ENCODE results near the gene GDPGP1. TPM values are rescaled to one million over a fixed set of nuclear protein-coding genes. Genes with fewer than 3 reads are reported as not detected.

GDPGP1 gene
- total and polyA plus RNA-seq, 4 donors, result 2.5 to 8.6 (median 5.1) TPM

DNA sequence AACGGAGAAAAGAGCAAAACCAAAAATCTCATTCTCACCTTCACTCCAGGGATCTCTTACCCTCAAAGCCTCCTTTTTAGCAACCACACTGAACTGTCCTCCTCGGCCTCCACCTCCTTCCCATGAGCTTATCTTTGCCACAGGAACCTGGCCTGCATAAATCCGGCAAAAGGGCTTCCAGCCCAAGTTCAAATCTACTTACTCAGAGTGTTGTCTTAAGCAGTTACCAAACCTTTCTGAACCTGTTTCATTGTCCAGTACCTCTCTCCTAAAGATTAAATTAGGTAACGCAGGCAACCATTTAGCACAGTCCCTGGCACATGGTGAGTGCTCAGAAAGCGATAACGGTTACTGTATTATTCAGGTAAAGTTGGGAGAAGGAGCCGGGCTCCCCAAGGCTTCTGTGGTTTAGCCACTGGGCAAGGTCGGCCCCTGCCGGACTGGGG, 1.0 kb upstream of the GDPGP1 start:
- Histone ChIP-seq H3K36me3 (ENCODE audit: control insufficient read depth in 4 of 4, insufficient read depth in 3 of 4, low read depth in 1 of 4, low read length in 3 of 4) (peaks cover 11 to 20% (median 16%) of the 10 kb centered on the region in 4 donors), H3K9ac (ENCODE audit: low read depth in 1 of 2, low read length in 2 of 2) (peak overlapping the region; percentile 83 to 90), H3K27ac (ENCODE audit: low read depth in 1 of 2, low read length in 2 of 2) (peak overlapping the region; percentile 96 to 97), H3K9me3 (ENCODE audit: control insufficient read depth in 4 of 4, low read length in 3 of 4) (no peaks in the 10 kb centered on the region), H3K27me3 (ENCODE audit: control insufficient read depth in 4 of 4, insufficient read depth in 4 of 4, low read length in 3 of 4) (no peaks in the 10 kb centered on the region), H3K4me1 (ENCODE audit: control insufficient read depth in 4 of 4, insufficient read depth in 4 of 4, low read length in 3 of 4) (peaks cover 13 to 47% (median 35%) of the 10 kb centered on the region in 4 donors), H3K4me3 (ENCODE audit: low read depth in 1 of 3, low read length in 3 of 3) (peak overlapping the region; percentile 62 to 89 (median 86))
- WGBS, result 5% methylated on average over 9 of the region's 9 CpGs
- no peak for DNase-seq (ENCODE audit: low spot score)
- TF ChIP-seq CTCF (IDR thresholded peaks at IDR 0.05; ENCODE audit: low read depth, low read length, missing input control), result peak; percentile 68
- no peak for TF ChIP-seq HNF4A (conservative IDR thresholded peaks at IDR 0.05)
- peak in 1 of 2 donors; percentile 14 for TF ChIP-seq GABPA (IDR thresholded peaks at IDR 0.05 in 1 of 2, conservative IDR thresholded peaks at IDR 0.05 in 1 of 2)
- peak; percentile 81 to 85 for TF ChIP-seq RAD21 (IDR thresholded peaks at IDR 0.05)
- TF ChIP-seq SP1 (IDR thresholded peaks at IDR 0.05), result no peak
- TF ChIP-seq, protein P1, sequence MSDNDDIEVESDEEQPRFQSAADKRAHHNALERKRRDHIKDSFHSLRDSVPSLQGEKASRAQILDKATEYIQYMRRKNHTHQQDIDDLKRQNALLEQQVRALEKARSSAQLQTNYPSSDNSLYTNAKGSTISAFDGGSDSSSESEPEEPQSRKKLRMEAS (IDR thresholded peaks at IDR 0.05), result no peak
- no peak for TF ChIP-seq FOXA2 (IDR thresholded peaks at IDR 0.05)
- TF ChIP-seq, protein P2, sequence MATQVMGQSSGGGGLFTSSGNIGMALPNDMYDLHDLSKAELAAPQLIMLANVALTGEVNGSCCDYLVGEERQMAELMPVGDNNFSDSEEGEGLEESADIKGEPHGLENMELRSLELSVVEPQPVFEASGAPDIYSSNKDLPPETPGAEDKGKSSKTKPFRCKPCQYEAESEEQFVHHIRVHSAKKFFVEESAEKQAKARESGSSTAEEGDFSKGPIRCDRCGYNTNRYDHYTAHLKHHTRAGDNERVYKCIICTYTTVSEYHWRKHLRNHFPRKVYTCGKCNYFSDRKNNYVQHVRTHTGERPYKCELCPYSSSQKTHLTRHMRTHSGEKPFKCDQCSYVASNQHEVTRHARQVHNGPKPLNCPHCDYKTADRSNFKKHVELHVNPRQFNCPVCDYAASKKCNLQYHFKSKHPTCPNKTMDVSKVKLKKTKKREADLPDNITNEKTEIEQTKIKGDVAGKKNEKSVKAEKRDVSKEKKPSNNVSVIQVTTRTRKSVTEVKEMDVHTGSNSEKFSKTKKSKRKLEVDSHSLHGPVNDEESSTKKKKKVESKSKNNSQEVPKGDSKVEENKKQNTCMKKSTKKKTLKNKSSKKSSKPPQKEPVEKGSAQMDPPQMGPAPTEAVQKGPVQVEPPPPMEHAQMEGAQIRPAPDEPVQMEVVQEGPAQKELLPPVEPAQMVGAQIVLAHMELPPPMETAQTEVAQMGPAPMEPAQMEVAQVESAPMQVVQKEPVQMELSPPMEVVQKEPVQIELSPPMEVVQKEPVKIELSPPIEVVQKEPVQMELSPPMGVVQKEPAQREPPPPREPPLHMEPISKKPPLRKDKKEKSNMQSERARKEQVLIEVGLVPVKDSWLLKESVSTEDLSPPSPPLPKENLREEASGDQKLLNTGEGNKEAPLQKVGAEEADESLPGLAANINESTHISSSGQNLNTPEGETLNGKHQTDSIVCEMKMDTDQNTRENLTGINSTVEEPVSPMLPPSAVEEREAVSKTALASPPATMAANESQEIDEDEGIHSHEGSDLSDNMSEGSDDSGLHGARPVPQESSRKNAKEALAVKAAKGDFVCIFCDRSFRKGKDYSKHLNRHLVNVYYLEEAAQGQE (IDR thresholded peaks at IDR 0.05), result no peak
- TF ChIP-seq YY1 (IDR thresholded peaks at IDR 0.05), result no peak
- no peak for TF ChIP-seq NR2F2 (IDR thresholded peaks at IDR 0.05)
- no peak for TF ChIP-seq RXRA (IDR thresholded peaks at IDR 0.05)
- no peak for TF ChIP-seq ATF3 (IDR thresholded peaks at IDR 0.05)
- TF ChIP-seq, protein P3, sequence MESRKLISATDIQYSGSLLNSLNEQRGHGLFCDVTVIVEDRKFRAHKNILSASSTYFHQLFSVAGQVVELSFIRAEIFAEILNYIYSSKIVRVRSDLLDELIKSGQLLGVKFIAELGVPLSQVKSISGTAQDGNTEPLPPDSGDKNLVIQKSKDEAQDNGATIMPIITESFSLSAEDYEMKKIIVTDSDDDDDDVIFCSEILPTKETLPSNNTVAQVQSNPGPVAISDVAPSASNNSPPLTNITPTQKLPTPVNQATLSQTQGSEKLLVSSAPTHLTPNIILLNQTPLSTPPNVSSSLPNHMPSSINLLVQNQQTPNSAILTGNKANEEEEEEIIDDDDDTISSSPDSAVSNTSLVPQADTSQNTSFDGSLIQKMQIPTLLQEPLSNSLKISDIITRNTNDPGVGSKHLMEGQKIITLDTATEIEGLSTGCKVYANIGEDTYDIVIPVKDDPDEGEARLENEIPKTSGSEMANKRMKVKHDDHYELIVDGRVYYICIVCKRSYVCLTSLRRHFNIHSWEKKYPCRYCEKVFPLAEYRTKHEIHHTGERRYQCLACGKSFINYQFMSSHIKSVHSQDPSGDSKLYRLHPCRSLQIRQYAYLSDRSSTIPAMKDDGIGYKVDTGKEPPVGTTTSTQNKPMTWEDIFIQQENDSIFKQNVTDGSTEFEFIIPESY (IDR thresholded peaks at IDR 0.05), result no peak
- TF ChIP-seq EGR1 (IDR thresholded peaks at IDR 0.05; ENCODE audit: low read depth in 2 of 2), result no peak
- no peak for TF ChIP-seq FOXA1 (IDR thresholded peaks at IDR 0.05)
- no peak for TF ChIP-seq HNF4G (IDR thresholded peaks at IDR 0.05)
- TF ChIP-seq TAF1 (conservative IDR thresholded peaks at IDR 0.05), result no peak
- peak in 1 of 2 donors; percentile 30 for TF ChIP-seq JUND (IDR thresholded peaks at IDR 0.05)
